HG02884 (cell line): ENCODE results near the gene COQ4.

Experiments
- ATAC-seq: cut with Tn5 transposase; IDR thresholded peaks from one replicate; pipeline ENCODE4 v1.9.1; 2021; ENCODE audit warnings: mild to moderate bottlenecking, moderate library complexity; ENCODE audit not compliant: unreplicated experiment

Gene COQ4

GRCh38 chr9:128370752-128371629 is 48.4 kb downstream of the COQ4 start, which contains the start of gene URM1:
TSS of gene URM1 (plus strand) at chr9:128371374. CDS start at chr9:128371381, 7 bp downstream.
- ATAC-seq = peak; percentile 73

GRCh38 chr9:128371630-128372117 is 49.0 kb downstream of the COQ4 start:
- ATAC-seq = no peak

GRCh38 chr9:128372188-128372641 is 49.6 kb downstream of the COQ4 start:
- ATAC-seq = no peak

- ATAC-seq = no peak
Observed at GRCh38 chr9:128372784-128373183, 50.1 kb downstream of the COQ4 start.

- ATAC-seq = no peak
Observed at GRCh38 chr9:128374221-128374675, 51.6 kb downstream of the COQ4 start.

- ATAC-seq = no peak
Observed at GRCh38 chr9:128375865-128376264, 53.2 kb downstream of the COQ4 start.

- no peak for ATAC-seq
Observed at GRCh38 chr9:128382261-128382660, 59.6 kb downstream of the COQ4 start.

GRCh38 chr9:128383007-128383753 is 60.5 kb downstream of the COQ4 start:
- ATAC-seq = no peak
